Measurements from ENCODE around the gene ZNF471. TPM values are rescaled to one million over a fixed set of nuclear protein-coding genes. Genes with fewer than 3 reads are reported as not detected.

Gene ZNF471
- total RNA-seq (2022) (not detected in 2 replicates), Bru-seq, nascent RNA (not detected), BruChase-seq, experiment 1, labeled RNA remaining after a 6-hour chase (not detected), BruChase-seq, experiment 2, labeled RNA remaining after a 2-hour chase (not detected)
- long read RNA-seq: 0 reads

- Mint-ChIP-seq H3K36me3 (ENCODE audit: insufficient read depth, unreplicated experiment) (no peaks in the 10 kb centered on the region), H3K9me3 (ENCODE audit: unreplicated experiment) (peaks cover 8% of the 10 kb centered on the region), H3K4me3 (ENCODE audit: unreplicated experiment) (no peak within 1 kb of the TSS), H3K4me1 (ENCODE audit: insufficient read depth, unreplicated experiment) (no peaks in the 10 kb centered on the region), H3K27ac (ENCODE audit: low read depth, unreplicated experiment) (no peak within 1 kb of the TSS), H3K27me3 (ENCODE audit: insufficient read depth, unreplicated experiment) (no peaks in the 10 kb centered on the region)
- DNase-seq (ENCODE audit: unreplicated experiment): no peak
- intact Hi-C loops (cut with micrococcal nuclease): no loop called here
- ChIA-PET CTCF (interaction anchor here (0.6 kb wide), 1 partner anchor 139 kb away, joined by 3 read pairs; no protein-coding TSS in a partner anchor), POLR2A (no interaction called here)
- TF ChIP-seq CTCF (IDR thresholded peaks at IDR 0.05; ENCODE audit: unreplicated experiment): no peak
- no TSS peak for BruUV-seq (replicated peaks)
These were observed at the start of gene ZNF471 for GRCh38 chr19:56507446-56508289. TSS of gene ZNF471 (plus strand) at chr19:56507855. CDS start at chr19:56511572, 3,717 bp downstream.

- no peak for DNase-seq (ENCODE audit: unreplicated experiment)
- H3K27me3 Mint-ChIP-seq (ENCODE audit: insufficient read depth, unreplicated experiment): no peaks in the 10 kb centered on the region
- TF ChIP-seq CTCF (IDR thresholded peaks at IDR 0.05; ENCODE audit: unreplicated experiment): no peak
- H3K27ac Mint-ChIP-seq (ENCODE audit: low read depth, unreplicated experiment): no peak overlapping the region
- H3K36me3 Mint-ChIP-seq (ENCODE audit: insufficient read depth, unreplicated experiment): no peaks in the 10 kb centered on the region
- intact Hi-C loops (cut with micrococcal nuclease): no loop called here
- H3K9me3 Mint-ChIP-seq (ENCODE audit: unreplicated experiment): peaks cover 30% of the 10 kb centered on the region
- H3K4me1 Mint-ChIP-seq (ENCODE audit: insufficient read depth, unreplicated experiment): no peaks in the 10 kb centered on the region
- CTCF ChIA-PET: interaction anchor here (0.9 kb wide), 1 partner anchor 16 kb away, joined by 4 read pairs; no protein-coding TSS in a partner anchor
- no peak overlapping the region for H3K4me3 Mint-ChIP-seq (ENCODE audit: unreplicated experiment)
- BruUV-seq (replicated peaks): no TSS peak
- POLR2A ChIA-PET: no interaction called here
These were observed 33.3 kb upstream of the ZNF471 start for GRCh38 chr19:56474308-56474707.

GRCh38 chr19:56476093-56476492, 31.6 kb upstream of the ZNF471 start:
- intact Hi-C loops (cut with micrococcal nuclease): no loop called here

More at GRCh38 chr19:56476093-56476492, 31.6 kb upstream of the ZNF471 start:
- H3K4me1 Mint-ChIP-seq (ENCODE audit: insufficient read depth, unreplicated experiment): no peaks in the 10 kb centered on the region
- no peaks in the 10 kb centered on the region for H3K27me3 Mint-ChIP-seq (ENCODE audit: insufficient read depth, unreplicated experiment)
- BruUV-seq (replicated peaks): no TSS peak
- TF ChIP-seq CTCF (IDR thresholded peaks at IDR 0.05; ENCODE audit: unreplicated experiment): no peak
- no peak overlapping the region for H3K4me3 Mint-ChIP-seq (ENCODE audit: unreplicated experiment)
- ChIA-PET POLR2A (no interaction called here), CTCF (no interaction called here)
- H3K9me3 Mint-ChIP-seq (ENCODE audit: unreplicated experiment): peaks cover 36% of the 10 kb centered on the region
- no peak for DNase-seq (ENCODE audit: unreplicated experiment)
- no peak overlapping the region for H3K27ac Mint-ChIP-seq (ENCODE audit: low read depth, unreplicated experiment)
- H3K36me3 Mint-ChIP-seq (ENCODE audit: insufficient read depth, unreplicated experiment): no peaks in the 10 kb centered on the region

Data from MCF 10A (cell line).